Measurements from ENCODE around the gene KCNJ4.

KCNJ4 gene

GRCh38 chr22:38455076-38455529 is at the start of gene KCNJ4:
TSS of gene KCNJ4 (minus strand) at chr22:38455199. CDS start at chr22:38428132, 27,067 bp downstream.
- DNase-seq (ENCODE audit: low spot score), result no peak

GRCh38 chr22:38503021-38503420 is 48.0 kb upstream of the KCNJ4 start:
- DNase-seq (ENCODE audit: low spot score), result no peak

- no peak for DNase-seq (ENCODE audit: low spot score)
These were observed 47.0 kb upstream of the KCNJ4 start for GRCh38 chr22:38501797-38502672.

- DNase-seq (ENCODE audit: low spot score), result no peak
These were observed 42.9 kb upstream of the KCNJ4 start for GRCh38 chr22:38497869-38498268.

GRCh38 chr22:38494939-38495338 is 39.9 kb upstream of the KCNJ4 start:
- DNase-seq (ENCODE audit: low spot score), result no peak

GRCh38 chr22:38494498-38494897 is 39.5 kb upstream of the KCNJ4 start:
- DNase-seq (ENCODE audit: low spot score), result no peak

- DNase-seq (ENCODE audit: low spot score), result no peak
These were observed 36.8 kb upstream of the KCNJ4 start for GRCh38 chr22:38491707-38492348.

GRCh38 chr22:38490915-38491314 is 35.9 kb upstream of the KCNJ4 start:
- peak; percentile 34 for DNase-seq (ENCODE audit: low spot score)

- DNase-seq (ENCODE audit: low spot score), result no peak
These were observed 35.5 kb upstream of the KCNJ4 start for GRCh38 chr22:38490475-38490874.

- DNase-seq (ENCODE audit: low spot score), result no peak
These were observed 34.7 kb upstream of the KCNJ4 start for GRCh38 chr22:38489561-38490145.

- no peak for DNase-seq (ENCODE audit: low spot score)
These were observed 34.1 kb upstream of the KCNJ4 start for GRCh38 chr22:38489142-38489541.

- DNase-seq (ENCODE audit: low spot score), result no peak
These were observed 32.9 kb upstream of the KCNJ4 start for GRCh38 chr22:38487946-38488345.

GRCh38 chr22:38485783-38486182 is 30.8 kb upstream of the KCNJ4 start:
- DNase-seq (ENCODE audit: low spot score), result no peak

GRCh38 chr22:38484244-38484643 is 29.2 kb upstream of the KCNJ4 start:
- DNase-seq (ENCODE audit: low spot score), result no peak

GRCh38 chr22:38482662-38483308 is 27.8 kb upstream of the KCNJ4 start:
- DNase-seq (ENCODE audit: low spot score), result no peak

- DNase-seq (ENCODE audit: low spot score), result no peak
These were observed 26.9 kb upstream of the KCNJ4 start for GRCh38 chr22:38481871-38482332.

GRCh38 chr22:38481162-38481870 is 26.3 kb upstream of the KCNJ4 start:
- no peak for DNase-seq (ENCODE audit: low spot score)

- no peak for DNase-seq (ENCODE audit: low spot score)
These were observed 24.3 kb upstream of the KCNJ4 start for GRCh38 chr22:38479096-38479837.

GRCh38 chr22:38477585-38477984 is 22.6 kb upstream of the KCNJ4 start:
- DNase-seq (ENCODE audit: low spot score), result no peak

- DNase-seq (ENCODE audit: low spot score), result no peak
These were observed 19.1 kb upstream of the KCNJ4 start for GRCh38 chr22:38474003-38474607.

GRCh38 chr22:38471237-38471636 is 16.2 kb upstream of the KCNJ4 start:
- no peak for DNase-seq (ENCODE audit: low spot score)

Data from hematopoietic multipotent progenitor cell treated with erythropoietin and hydrocortisone succinate and interleukin-3 and kit ligand, for 15 days (in vitro differentiated cells).